K562 (cell line): ENCODE measurements around the gene SMIM3. TPM values are rescaled to one million over a fixed set of nuclear protein-coding genes. Genes with fewer than 3 reads are reported as not detected.

Experiments
- CHCHD3 ChIP-seq: fragments of 250-450 bp; sonication (Bioruptor Pico); IDR thresholded peaks from 2 replicates; pipeline ENCODE4 v2.1.2; 2022; ENCODE audit warnings: mild to moderate bottlenecking
- E2F3 ChIP-seq: fragments of 250-450 bp; sonication (Bioruptor Pico); IDR thresholded peaks from 2 replicates; pipeline ENCODE4 v1.4.0; 2020; ENCODE audit warnings: mild to moderate bottlenecking
- GABPB1 ChIP-seq: sonication (generic); formaldehyde crosslinking; IDR thresholded peaks from 2 replicates; pipeline ENCODE4 v1.8.0; 2022; ENCODE audit warnings: mild to moderate bottlenecking, missing genetic modification reagents
- HINFP ChIP-seq: fragments of 450-650 bp; conservative IDR thresholded peaks from 2 replicates; pipeline ENCODE4 v1.6.1; 2016; ENCODE audit warnings: missing genetic modification characterization, low read depth, mild to moderate bottlenecking, control low read depth, missing compliant biosample characterization
- JUND ChIP-seq, 2 experiments: IDR thresholded peaks; 2 replicates in 1 of 2; 3 replicates in 1 of 2; pipeline ENCODE4 v1.6.1; 2011; ENCODE audit warnings: borderline replicate concordance in 2 of 2, low read depth in 2 of 2, low read length in 2 of 2, improper control_type of control experiment in 1 of 2, missing biosample characterization in 1 of 2, missing genetic modification characterization in 1 of 2, missing genetic modification reagents in 1 of 2
- LARP7 ChIP-seq: fragments of 450-650 bp; IDR thresholded peaks from 2 replicates; pipeline ENCODE4 v1.6.1; 2016
- MYC ChIP-seq, 2 experiments: fragments of 250-450 bp in 1 of 2; sonication (Bioruptor Pico) in 1 of 2; IDR thresholded peaks; 2 replicates each; pipeline versions ENCODE4 v1.5.1 to v1.6.1; 2012 to 2021; ENCODE audit warnings: low read depth in 2 of 2, borderline replicate concordance in 1 of 2, improper control_type of control experiment in 1 of 2, low read length in 1 of 2, mild to moderate bottlenecking in 1 of 2, moderate library complexity in 1 of 2
- ZBTB11 ChIP-seq, 3 experiments: fragments of 200-800 bp in 1 of 3; fragments of 250-450 bp in 1 of 3; fragments of 450-650 bp in 1 of 3; sonication (Bioruptor Pico) in 1 of 3; sonication (Bioruptor generic) in 1 of 3; formaldehyde crosslinking in 1 of 3; IDR thresholded peaks; 2 replicates each; pipeline versions ENCODE4 v1.6.1 to v1.8.0; 2016 to 2022; ENCODE audit warnings: mild to moderate bottlenecking in 2 of 3, missing genetic modification characterization in 2 of 3, missing compliant biosample characterization in 1 of 3, moderate library complexity in 1 of 3
- ZBTB34 ChIP-seq: fragments of 250-450 bp; sonication (Bioruptor Pico); IDR thresholded peaks from 2 replicates; pipeline ENCODE4 v1.8.0; 2021; ENCODE audit warnings: mild to moderate bottlenecking, moderate library complexity
- ZNF143 ChIP-seq: sonication (generic); formaldehyde crosslinking; IDR thresholded peaks from 2 replicates; pipeline ENCODE4 v1.9.0; 2022; ENCODE audit warnings: mild to moderate bottlenecking, missing genetic modification reagents
- ZNF224 ChIP-seq: sonication (generic); formaldehyde crosslinking; IDR thresholded peaks from 2 replicates; pipeline ENCODE4 v1.8.0; 2022; ENCODE audit warnings: mild to moderate bottlenecking, missing genetic modification reagents
- polyA plus RNA-seq, 8 experiments: library from polyadenylated mRNA; depleted of rRNA in 4 of 8; stranded (reverse) in 5 of 8; unstranded in 3 of 8; fragments of >200 nt; fragmentation: Nextera tagmentation in 2 of 8; fragmentation: Illumina TruSeq in 1 of 8; extraction: Ambion mirVana in 2 of 8; extraction: Trizol in 1 of 8; gene quantifications; 2 replicates each; pipeline versions ENCODE4 v1.2.1 to v1.2.3, GENCODE V29; 2011 to 2014; ENCODE audit warnings: inconsistent platforms in 1 of 8, missing spikeins in 1 of 8
- total RNA-seq, 7 experiments: library from RNA; depleted of rRNA in 6 of 7; stranded (reverse); fragments of >200 nt in 6 of 7; fragmentation: Illumina TruSeq in 2 of 7; extraction: Trizol in 2 of 7; gene quantifications; 2 replicates each; pipeline versions ENCODE4 v1.2.1 to v1.2.3, GENCODE V29; 2011 to 2021; ENCODE audit warnings: low replicate concordance in 1 of 7
- TF ChIP-seq, protein P1 (sequence below): fragments of 200-400 bp; formaldehyde crosslinking; IDR thresholded peaks from 2 replicates; pipeline ENCODE4 v1.6.1; 2017; ENCODE audit warnings: mild to moderate bottlenecking, low read depth, low read length, moderate library complexity

SMIM3 gene
- total and polyA plus RNA-seq, 9 of the 15 experiments (the other 6 are each of a cell fraction or from before 2014, with no cell fraction given) = 4.1 to 27.7 (median 13.6) TPM

- TF ChIP-seq ZBTB11 (CRISPR knock-in tag; IDR thresholded peaks at IDR 0.05) (peak in 1 of 3 experiments; percentile 18; a peak in 2 of 6 replicates), LARP7 (no peak), E2F3 (CRISPR knock-in tag) (0 out of 2 replicates have a peak, but pooled peaks have one; percentile 3), HINFP (tag) (0 out of 2 replicates have a peak, but pooled peaks have one; percentile 62), GABPB1 (CRISPR knock-in tag) (no peak), ZNF143 (CRISPR knock-in tag) (no peak), MYC (IDR thresholded peaks at IDR 0.05; ENCODE audit: low read depth, low read length) (peak; percentile 51), MYC (CRISPR knock-in tag; IDR thresholded peaks at IDR 0.05; ENCODE audit: borderline replicate concordance, low read depth) (no peak), ZNF224 (CRISPR knock-in tag) (no peak), CHCHD3 (CRISPR knock-in tag) (no peak), JUND (IDR thresholded peaks at IDR 0.05; ENCODE audit: borderline replicate concordance, low read depth, low read length) (0 out of 2 replicates have a peak, but pooled peaks have one; percentile 15), JUND (tag; IDR thresholded peaks at IDR 0.05; ENCODE audit: borderline replicate concordance, low read depth, low read length) (no peak; the same call in 2 of the 3 replicates), ZBTB34 (no peak)
- TF ChIP-seq, protein P1, sequence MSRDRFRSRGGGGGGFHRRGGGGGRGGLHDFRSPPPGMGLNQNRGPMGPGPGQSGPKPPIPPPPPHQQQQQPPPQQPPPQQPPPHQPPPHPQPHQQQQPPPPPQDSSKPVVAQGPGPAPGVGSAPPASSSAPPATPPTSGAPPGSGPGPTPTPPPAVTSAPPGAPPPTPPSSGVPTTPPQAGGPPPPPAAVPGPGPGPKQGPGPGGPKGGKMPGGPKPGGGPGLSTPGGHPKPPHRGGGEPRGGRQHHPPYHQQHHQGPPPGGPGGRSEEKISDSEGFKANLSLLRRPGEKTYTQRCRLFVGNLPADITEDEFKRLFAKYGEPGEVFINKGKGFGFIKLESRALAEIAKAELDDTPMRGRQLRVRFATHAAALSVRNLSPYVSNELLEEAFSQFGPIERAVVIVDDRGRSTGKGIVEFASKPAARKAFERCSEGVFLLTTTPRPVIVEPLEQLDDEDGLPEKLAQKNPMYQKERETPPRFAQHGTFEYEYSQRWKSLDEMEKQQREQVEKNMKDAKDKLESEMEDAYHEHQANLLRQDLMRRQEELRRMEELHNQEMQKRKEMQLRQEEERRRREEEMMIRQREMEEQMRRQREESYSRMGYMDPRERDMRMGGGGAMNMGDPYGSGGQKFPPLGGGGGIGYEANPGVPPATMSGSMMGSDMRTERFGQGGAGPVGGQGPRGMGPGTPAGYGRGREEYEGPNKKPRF = no peak
These were observed at the start of gene SMIM3 (continued) for GRCh38 chr5:150778517-150779396.
